NCI-H1694 (cell line): ENCODE results near the gene SPTSSB.

Experiments
- DNase-seq: peaks from one replicate; lab custom pipeline; 2025; lab: John Stamatoyannopoulos, UW

SPTSSB gene

GRCh38 chr3:161390200-161390599, 18.9 kb upstream of the SPTSSB start:
- no peak for DNase-seq

- DNase-seq: no peak
Measured at GRCh38 chr3:161389445-161390035, 18.2 kb upstream of the SPTSSB start.

- DNase-seq: no peak
Measured at GRCh38 chr3:161388855-161389254, 17.5 kb upstream of the SPTSSB start.

GRCh38 chr3:161386991-161387770, 15.9 kb upstream of the SPTSSB start:
- DNase-seq: no peak

GRCh38 chr3:161372321-161373260, 1.3 kb upstream of the SPTSSB start:
- peak; percentile 3 for DNase-seq

- no peak for DNase-seq
Measured at GRCh38 chr3:161369531-161369930, 1.8 kb downstream of the SPTSSB start.

GRCh38 chr3:161366094-161366493, 5.2 kb downstream of the SPTSSB start:
- no peak for DNase-seq

- no peak for DNase-seq
Measured at GRCh38 chr3:161358488-161358887, 12.8 kb downstream of the SPTSSB start.

GRCh38 chr3:161356287-161356686, 15.0 kb downstream of the SPTSSB start:
- DNase-seq: no peak

- DNase-seq: no peak
Measured at GRCh38 chr3:161355508-161355907, 15.8 kb downstream of the SPTSSB start.

GRCh38 chr3:161354554-161354953, 16.8 kb downstream of the SPTSSB start:
- no peak for DNase-seq

GRCh38 chr3:161351330-161351729, 20.0 kb downstream of the SPTSSB start:
- no peak for DNase-seq

- no peak for DNase-seq
Measured at GRCh38 chr3:161350916-161351315, 20.4 kb downstream of the SPTSSB start.

- no peak for DNase-seq
Measured at GRCh38 chr3:161349529-161350312, 21.6 kb downstream of the SPTSSB start.

GRCh38 chr3:161348796-161349400, 22.4 kb downstream of the SPTSSB start:
- DNase-seq: no peak

GRCh38 chr3:161347726-161348125, 23.6 kb downstream of the SPTSSB start:
- DNase-seq: no peak

- no peak for DNase-seq
Measured at GRCh38 chr3:161345023-161345422, 26.3 kb downstream of the SPTSSB start.

- DNase-seq: no peak
Measured at GRCh38 chr3:161343986-161344385, 27.3 kb downstream of the SPTSSB start.

GRCh38 chr3:161343540-161343939, 27.8 kb downstream of the SPTSSB start:
- no peak for DNase-seq

- no peak for DNase-seq
Measured at GRCh38 chr3:161342629-161343028, 28.7 kb downstream of the SPTSSB start.
